ENCODE results near the gene VGF.

Gene VGF

GRCh38 chr7:101179713-101180112 lies 14.3 kb upstream of the VGF start:
- TF ChIP-seq CTCF (IDR thresholded peaks at IDR 0.05; ENCODE audit: low read depth, low read length) (no peak), EZH2phosphoT487 (IDR thresholded peaks at IDR 0.05; ENCODE audit: low read depth) (no peak)
- Histone ChIP-seq H3K4me2 (ENCODE audit: low read length) (no peak overlapping the region), H4K20me1 (ENCODE audit: insufficient read depth, low read length) (no peaks in the 10 kb centered on the region), H3K79me2 (ENCODE audit: low read length) (no peaks in the 10 kb centered on the region), H3K9me3 (ENCODE audit: insufficient read depth, low read length) (no peaks in the 10 kb centered on the region), H2AFZ (ENCODE audit: low read depth, low read length) (no peak overlapping the region), H3K4me3 (ENCODE audit: low read length) (no peak overlapping the region), H3K9ac (ENCODE audit: low read length) (no peak overlapping the region), H3K4me1 (ENCODE audit: low read length) (peaks cover 7% of the 10 kb centered on the region), H3K36me3 (replicated peaks; ENCODE audit: low read depth, low read length) (no peaks in the 10 kb centered on the region), H3K27me3 (ENCODE audit: low read depth, low read length) (peaks cover 3% of the 10 kb centered on the region; the same call in 1 of the 2 replicates), H3K27ac (ENCODE audit: low read length) (no peak overlapping the region)

- no peak overlapping the region for H3K4me3 ChIP-seq (ENCODE audit: low read length)
- H2AFZ ChIP-seq (ENCODE audit: low read depth, low read length): no peak overlapping the region
- H3K9ac ChIP-seq (ENCODE audit: low read length): no peak overlapping the region
- H3K4me1 ChIP-seq (ENCODE audit: low read length): peaks cover 7% of the 10 kb centered on the region
- no peak for TF ChIP-seq EZH2phosphoT487 (IDR thresholded peaks at IDR 0.05; ENCODE audit: low read depth)
- TF ChIP-seq CTCF (IDR thresholded peaks at IDR 0.05; ENCODE audit: low read depth, low read length): no peak
- no peaks in the 10 kb centered on the region for H3K36me3 ChIP-seq (replicated peaks; ENCODE audit: low read depth, low read length)
- no peaks in the 10 kb centered on the region for H4K20me1 ChIP-seq (ENCODE audit: insufficient read depth, low read length)
- no peak overlapping the region for H3K27ac ChIP-seq (ENCODE audit: low read length)
- H3K27me3 ChIP-seq (ENCODE audit: low read depth, low read length): peaks cover 3% of the 10 kb centered on the region; the same call in 1 of the 2 replicates
- no peak overlapping the region for H3K4me2 ChIP-seq (ENCODE audit: low read length)
- no peaks in the 10 kb centered on the region for H3K79me2 ChIP-seq (ENCODE audit: low read length)
- no peaks in the 10 kb centered on the region for H3K9me3 ChIP-seq (ENCODE audit: insufficient read depth, low read length)
These were observed 13.7 kb upstream of the VGF start for GRCh38 chr7:101179117-101179516.

GRCh38 chr7:101177644-101178043 lies 12.3 kb upstream of the VGF start:
- Histone ChIP-seq H3K4me1 (ENCODE audit: low read length) (peaks cover 6% of the 10 kb centered on the region), H3K4me3 (ENCODE audit: low read length) (no peak overlapping the region), H4K20me1 (ENCODE audit: insufficient read depth, low read length) (no peaks in the 10 kb centered on the region), H3K27me3 (ENCODE audit: low read depth, low read length) (peaks cover 3% of the 10 kb centered on the region; the same call in 1 of the 2 replicates), H3K36me3 (replicated peaks; ENCODE audit: low read depth, low read length) (no peaks in the 10 kb centered on the region), H3K79me2 (ENCODE audit: low read length) (no peaks in the 10 kb centered on the region), H3K27ac (ENCODE audit: low read length) (no peak overlapping the region), H3K9ac (ENCODE audit: low read length) (no peak overlapping the region), H3K4me2 (ENCODE audit: low read length) (no peak overlapping the region), H3K9me3 (ENCODE audit: insufficient read depth, low read length) (no peaks in the 10 kb centered on the region), H2AFZ (ENCODE audit: low read depth, low read length) (no peak overlapping the region)
- no peak for TF ChIP-seq CTCF (IDR thresholded peaks at IDR 0.05; ENCODE audit: low read depth, low read length)
- no peak for TF ChIP-seq EZH2phosphoT487 (IDR thresholded peaks at IDR 0.05; ENCODE audit: low read depth)

GRCh38 chr7:101175664-101176063 lies 10.3 kb upstream of the VGF start:
- Histone ChIP-seq H3K4me1 (ENCODE audit: low read length) (no peaks in the 10 kb centered on the region), H3K27me3 (ENCODE audit: low read depth, low read length) (peaks cover 13% of the 10 kb centered on the region), H3K27ac (ENCODE audit: low read length) (no peak overlapping the region), H4K20me1 (ENCODE audit: insufficient read depth, low read length) (no peaks in the 10 kb centered on the region), H2AFZ (ENCODE audit: low read depth, low read length) (no peak overlapping the region), H3K36me3 (replicated peaks; ENCODE audit: low read depth, low read length) (no peaks in the 10 kb centered on the region), H3K79me2 (ENCODE audit: low read length) (no peaks in the 10 kb centered on the region), H3K9me3 (ENCODE audit: insufficient read depth, low read length) (no peaks in the 10 kb centered on the region), H3K9ac (ENCODE audit: low read length) (no peak overlapping the region), H3K4me2 (ENCODE audit: low read length) (no peak overlapping the region), H3K4me3 (ENCODE audit: low read length) (no peak overlapping the region)
- TF ChIP-seq EZH2phosphoT487 (IDR thresholded peaks at IDR 0.05; ENCODE audit: low read depth) (no peak), CTCF (IDR thresholded peaks at IDR 0.05; ENCODE audit: low read depth, low read length) (no peak)
